H9 (cell line): Measurements from ENCODE around the gene CMTM2. TPM values are rescaled to one million over a fixed set of nuclear protein-coding genes. Genes with fewer than 3 reads are reported as not detected.

Experiments
- DNase-seq: peaks from one replicate; pipeline ENCODE4 v3.0.0-alpha.2; 2017
- H2AFZ ChIP-seq: one replicate; pipeline ENCODE4 v1.6.1; 2013; ENCODE audit warnings: mild to moderate bottlenecking, low read length, control low read depth, moderate library complexity
- H2AK5ac ChIP-seq: 2 replicates; pipeline ENCODE4 v1.6.1; 2013; ENCODE audit warnings: low read length, control low read depth, mixed read lengths; ENCODE audit not compliant: insufficient read length
- H2BK120ac ChIP-seq: one replicate; pipeline ENCODE4 v1.6.1; 2013; ENCODE audit warnings: low read depth, mild to moderate bottlenecking, low read length, control low read depth, inconsistent platforms; ENCODE audit not compliant: poor library complexity, severe bottlenecking
- H2BK12ac ChIP-seq: 2 replicates; pipeline ENCODE4 v1.6.1; 2013; ENCODE audit warnings: low read length, control low read depth, mixed read lengths, low read depth; ENCODE audit not compliant: insufficient read length
- H2BK15ac ChIP-seq: 2 replicates; pipeline ENCODE4 v1.6.1; 2013; ENCODE audit warnings: low read depth, low read length, control low read depth
- H2BK20ac ChIP-seq: one replicate; pipeline ENCODE4 v1.6.1; 2013; ENCODE audit warnings: low read depth, mild to moderate bottlenecking, low read length, control low read depth, inconsistent platforms; ENCODE audit not compliant: poor library complexity, severe bottlenecking
- H2BK5ac ChIP-seq: 2 replicates; pipeline ENCODE4 v1.6.1; 2013; ENCODE audit warnings: low read length, control low read depth, mixed read lengths; ENCODE audit not compliant: insufficient read length
- H3K14ac ChIP-seq: 2 replicates; pipeline ENCODE4 v1.6.1; 2013; ENCODE audit warnings: low read length, control low read depth; ENCODE audit not compliant: insufficient read depth
- H3K18ac ChIP-seq: 2 replicates; pipeline ENCODE4 v1.6.1; 2013; ENCODE audit warnings: low read depth, mild to moderate bottlenecking, mixed read lengths, low read length, control low read depth; ENCODE audit not compliant: insufficient read length
- H3K23ac ChIP-seq: 2 replicates; pipeline ENCODE4 v1.6.1; 2013; ENCODE audit warnings: low read length, control low read depth, mixed read lengths, low read depth; ENCODE audit not compliant: insufficient read length
- H3K23me2 ChIP-seq: 2 replicates; pipeline ENCODE4 v1.6.1; 2013; ENCODE audit warnings: low read depth, mild to moderate bottlenecking, mixed read lengths, low read length, control low read depth; ENCODE audit not compliant: insufficient read length, poor library complexity, severe bottlenecking
- H3K27ac ChIP-seq: 2 replicates; pipeline ENCODE4 v1.5.1; 2013; ENCODE audit warnings: low read length, control low read depth, mixed read lengths, low read depth; ENCODE audit not compliant: insufficient read length
- H3K27me3 ChIP-seq: 2 replicates; pipeline ENCODE4 v1.6.1; 2013; ENCODE audit warnings: low read length, control low read depth, inconsistent platforms; ENCODE audit not compliant: insufficient read depth
- H3K4ac ChIP-seq: 2 replicates; pipeline ENCODE4 v1.6.1; 2013; ENCODE audit warnings: low read depth, mild to moderate bottlenecking, control low read depth, inconsistent platforms, low read length, moderate library complexity
- H3K4me1 ChIP-seq: 2 replicates; pipeline ENCODE4 v1.6.1; 2013; ENCODE audit warnings: low read length, control low read depth, inconsistent platforms; ENCODE audit not compliant: insufficient read depth
- H3K4me2 ChIP-seq: 2 replicates; pipeline ENCODE4 v1.6.1; 2013; ENCODE audit warnings: low read length, control low read depth, mixed read lengths; ENCODE audit not compliant: insufficient read length, insufficient read depth
- H3K56ac ChIP-seq: 2 replicates; pipeline ENCODE4 v1.6.1; 2013; ENCODE audit warnings: low read depth, mild to moderate bottlenecking, mixed read lengths, low read length, control low read depth; ENCODE audit not compliant: insufficient read length
- H3K79me1 ChIP-seq: 2 replicates; pipeline ENCODE4 v1.6.1; 2013; ENCODE audit warnings: low read depth, mild to moderate bottlenecking, moderate library complexity, low read length, control low read depth, inconsistent platforms; ENCODE audit not compliant: insufficient read depth, poor library complexity, severe bottlenecking
- H3K79me2 ChIP-seq: 2 replicates; pipeline ENCODE4 v1.6.1; 2013; ENCODE audit warnings: low read length, control low read depth, inconsistent platforms; ENCODE audit not compliant: insufficient read depth
- H3K9ac ChIP-seq: 2 replicates; pipeline ENCODE4 v1.6.1; 2013; ENCODE audit warnings: low read length, control low read depth, mixed read lengths; ENCODE audit not compliant: insufficient read length; ENCODE audit errors: extremely low read depth
- H3K9me3 ChIP-seq: one replicate; pipeline ENCODE4 v1.6.1; 2013; ENCODE audit warnings: low read depth, low read length, inconsistent platforms; ENCODE audit not compliant: control insufficient read depth
- H3T11ph ChIP-seq: one replicate; pipeline ENCODE4 v1.6.1; 2013; ENCODE audit warnings: mild to moderate bottlenecking, low read length, control low read depth, inconsistent platforms
- H4K20me1 ChIP-seq: one replicate; pipeline ENCODE4 v1.6.1; 2013; ENCODE audit not compliant: control insufficient read depth, insufficient read length, insufficient read depth
- H4K5ac ChIP-seq: 2 replicates; pipeline ENCODE4 v1.6.1; 2013; ENCODE audit warnings: low read depth, mild to moderate bottlenecking, mixed read lengths, low read length, control low read depth; ENCODE audit not compliant: insufficient read length
- H4K8ac ChIP-seq: replicated peaks from 2 replicates; pipeline ENCODE4 v1.6.1; 2013; ENCODE audit warnings: low read length, control low read depth, mixed read lengths, low read depth; ENCODE audit not compliant: insufficient read length
- H4K91ac ChIP-seq: 2 replicates; pipeline ENCODE4 v1.6.1; 2013; ENCODE audit warnings: low read depth, mild to moderate bottlenecking, moderate library complexity, mixed read lengths, low read length, control low read depth; ENCODE audit not compliant: insufficient read length
- H3K27ac Mint-ChIP-seq, 3 experiments: 2 replicates in 2 of 3; 3 replicates in 1 of 3; pipeline ENCODE4 v1.8.0; 2020 to 2021; ENCODE audit warnings: mixed read lengths in 3 of 3, mild to moderate bottlenecking in 1 of 3, moderate library complexity in 1 of 3
- H3K27me3 Mint-ChIP-seq: 2 replicates; pipeline ENCODE4 v1.8.0; 2021; ENCODE audit warnings: low read depth, mild to moderate bottlenecking, moderate library complexity, mixed read lengths
- H3K36me3 Mint-ChIP-seq, 3 experiments: 2 replicates in 2 of 3; 3 replicates in 1 of 3; pipeline ENCODE4 v1.8.0; 2020 to 2021; ENCODE audit warnings: low read depth in 3 of 3, mixed read lengths in 3 of 3; ENCODE audit not compliant: insufficient read depth in 1 of 3
- H3K4me1 Mint-ChIP-seq, 2 experiments: 2 replicates each; pipeline ENCODE4 v1.8.0; 2020; ENCODE audit warnings: mixed read lengths in 2 of 2
- H3K4me3 Mint-ChIP-seq, 2 experiments: 2 replicates in 1 of 2; 3 replicates in 1 of 2; pipeline ENCODE4 v1.8.0; 2020 to 2021; ENCODE audit warnings: mild to moderate bottlenecking in 2 of 2, mixed read lengths in 2 of 2, moderate library complexity in 1 of 2
- H3K9me3 Mint-ChIP-seq, 2 experiments: 2 replicates in 1 of 2; 3 replicates in 1 of 2; pipeline ENCODE4 v1.8.0; 2020; ENCODE audit warnings: mild to moderate bottlenecking in 2 of 2, mixed read lengths in 2 of 2, moderate library complexity in 1 of 2
- WGBS: extraction: QIAGEN DNeasy Blood & Tissue Kit; methylation state at CpG from one replicate; pipeline ENCODE4 v1.1.7; 2013; ENCODE audit warnings: missing lambda C conversion rate, low lambda C conversion rate, mixed read lengths; ENCODE audit not compliant: insufficient read length; ENCODE audit errors: extremely low coverage; 5-methylcytosine and 5-hydroxymethylcytosine counted together
- total RNA-seq: library from RNA; stranded (reverse); gene quantifications from 2 replicates; pipeline ENCODE4 v1.2.1, GENCODE V29; 2021
- TF ChIP-seq, protein P1 (sequence below): fragments of 200-600 bp; sonication (generic); conservative IDR thresholded peaks from 3 replicates; pipeline ENCODE4 v1.8.0; 2021; ENCODE audit warnings: antibody characterized with exemption, mild to moderate bottlenecking

The CMTM2 gene
- total RNA-seq, 1 experiment from 2014 or later, result not detected

DNA sequence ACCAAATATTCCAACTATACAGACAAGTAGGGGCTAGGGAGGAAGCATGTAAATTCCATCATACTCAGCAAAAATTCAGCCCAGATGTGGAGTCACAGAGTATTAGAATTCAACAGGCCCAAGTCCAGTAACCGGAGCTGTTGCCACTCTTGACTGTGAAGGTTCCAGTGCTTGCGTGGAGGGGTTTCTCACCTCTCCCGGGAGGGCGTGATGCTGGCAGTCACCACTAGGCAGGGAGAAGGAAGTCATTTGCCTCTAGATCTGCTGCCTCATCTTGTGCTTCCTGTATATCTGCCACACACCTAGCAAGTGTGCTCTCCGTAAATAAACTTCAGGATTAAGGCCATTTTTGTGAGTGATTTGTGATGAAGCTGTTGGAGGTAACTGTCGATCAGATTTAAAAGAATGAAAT, 27.9 kb upstream of the CMTM2 start:
- TF ChIP-seq, protein P1, sequence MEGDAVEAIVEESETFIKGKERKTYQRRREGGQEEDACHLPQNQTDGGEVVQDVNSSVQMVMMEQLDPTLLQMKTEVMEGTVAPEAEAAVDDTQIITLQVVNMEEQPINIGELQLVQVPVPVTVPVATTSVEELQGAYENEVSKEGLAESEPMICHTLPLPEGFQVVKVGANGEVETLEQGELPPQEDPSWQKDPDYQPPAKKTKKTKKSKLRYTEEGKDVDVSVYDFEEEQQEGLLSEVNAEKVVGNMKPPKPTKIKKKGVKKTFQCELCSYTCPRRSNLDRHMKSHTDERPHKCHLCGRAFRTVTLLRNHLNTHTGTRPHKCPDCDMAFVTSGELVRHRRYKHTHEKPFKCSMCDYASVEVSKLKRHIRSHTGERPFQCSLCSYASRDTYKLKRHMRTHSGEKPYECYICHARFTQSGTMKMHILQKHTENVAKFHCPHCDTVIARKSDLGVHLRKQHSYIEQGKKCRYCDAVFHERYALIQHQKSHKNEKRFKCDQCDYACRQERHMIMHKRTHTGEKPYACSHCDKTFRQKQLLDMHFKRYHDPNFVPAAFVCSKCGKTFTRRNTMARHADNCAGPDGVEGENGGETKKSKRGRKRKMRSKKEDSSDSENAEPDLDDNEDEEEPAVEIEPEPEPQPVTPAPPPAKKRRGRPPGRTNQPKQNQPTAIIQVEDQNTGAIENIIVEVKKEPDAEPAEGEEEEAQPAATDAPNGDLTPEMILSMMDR, result peak; percentile 55
- H4K5ac ChIP-seq, result no peak overlapping the region
- no peak overlapping the region for H3T11ph ChIP-seq
- no peak overlapping the region for H4K91ac ChIP-seq
- H2BK20ac ChIP-seq, result no peak overlapping the region
- H3K9ac ChIP-seq, result no peak overlapping the region
- H3K4ac ChIP-seq, result no peak overlapping the region
- H3K4me3 Mint-ChIP-seq, result peak overlapping the region in 1 of 2 experiments; percentile 33; a peak in 3 of 5 replicates
- H3K23ac ChIP-seq, result no peak overlapping the region
- H2BK12ac ChIP-seq, result no peak overlapping the region
- no peak overlapping the region for H3K18ac ChIP-seq
- H2BK15ac ChIP-seq, result no peak overlapping the region
- H3K79me1 ChIP-seq, result no peaks in the 10 kb centered on the region
- peaks cover 12% of the 10 kb centered on the region for H3K23me2 ChIP-seq
- no peak overlapping the region for H2BK120ac ChIP-seq
- no peak overlapping the region for H3K27ac ChIP-seq
- no peak overlapping the region for H3K56ac ChIP-seq
- H3K27me3 Mint-ChIP-seq, result peaks cover 19% of the 10 kb centered on the region
- H3K14ac ChIP-seq, result no peak overlapping the region
- H3K4me2 ChIP-seq, result peak overlapping the region; percentile 69
- no CpG with 5 or more reads among the region's 6 CpGs for WGBS
- no peaks in the 10 kb centered on the region; the same call in 1 of the 2 replicates for H3K27me3 ChIP-seq
- no peaks in the 10 kb centered on the region for H4K20me1 ChIP-seq
- peaks cover 13 to 19% of the 10 kb centered on the region in 2 experiments for H3K4me1 Mint-ChIP-seq
- H3K36me3 Mint-ChIP-seq, result peaks cover 2 to 13% (median 4%) of the 10 kb centered on the region in 3 experiments; a peak in 5 of 7 replicates
- H4K8ac ChIP-seq, result no peak overlapping the region
- H2AK5ac ChIP-seq, result no peak overlapping the region
- no peaks in the 10 kb centered on the region for H3K79me2 ChIP-seq
- H3K9me3 ChIP-seq, result no peaks in the 10 kb centered on the region
- no peak overlapping the region for H3K27ac Mint-ChIP-seq
- no peak overlapping the region for H2BK5ac ChIP-seq
- H3K9me3 Mint-ChIP-seq, result peaks cover 3 to 5% of the 10 kb centered on the region in 2 experiments; a peak in 2 of 5 replicates
- DNase-seq, result peak; percentile 71
- no peak overlapping the region for H2AFZ ChIP-seq
- H3K4me1 ChIP-seq, result no peaks in the 10 kb centered on the region
